ENCODE data around the gene SEMA5A.
A peak's percentile ranks its signal among the peaks of the same experiment; 100 is the strongest.

The SEMA5A gene

DNA sequence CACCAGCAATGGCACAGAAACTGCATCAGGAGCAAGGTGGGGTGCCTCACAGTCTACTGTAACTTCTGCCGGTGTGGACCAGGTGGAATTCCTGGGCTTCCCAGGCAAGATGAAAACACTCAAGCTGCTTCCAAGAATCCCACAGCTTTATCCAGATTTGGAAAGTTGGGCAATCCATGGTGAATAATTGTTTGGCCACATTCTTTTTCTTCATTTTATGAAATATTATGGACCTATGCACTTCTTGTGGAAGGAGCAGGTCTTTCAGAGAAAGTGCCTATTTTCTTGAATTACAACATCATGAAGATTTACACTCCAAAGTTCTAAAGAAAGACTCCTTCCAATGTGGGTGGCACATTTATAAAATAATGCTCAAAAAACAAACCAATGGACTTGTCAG, 503.6 kb downstream of the SEMA5A start:
- H3K4me3 ChIP-seq (ENCODE audit: low read length) = no peak overlapping the region

DNA sequence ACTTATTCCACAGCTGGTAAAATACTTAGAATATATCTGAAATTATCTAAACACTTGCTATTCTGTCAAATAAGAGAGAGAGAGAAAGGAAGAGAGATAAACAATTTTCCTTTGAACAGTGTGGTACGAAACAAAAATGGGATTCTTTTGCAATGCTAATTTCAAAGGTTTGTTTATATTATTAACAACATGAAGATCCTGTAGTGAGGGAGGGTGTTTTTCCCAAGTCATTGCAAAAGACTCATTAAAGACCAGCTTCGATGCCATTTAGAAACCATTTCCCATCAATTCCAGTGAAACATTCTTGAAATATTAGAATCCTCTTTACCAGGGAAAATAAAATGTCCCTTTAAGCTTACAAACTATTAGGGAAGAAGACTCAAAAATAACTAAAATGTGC, 505.4 kb downstream of the SEMA5A start:
- H3K4me3 ChIP-seq (ENCODE audit: low read length) = no peak overlapping the region
- no peak for DNase-seq (ENCODE audit: low read depth)
- TF ChIP-seq, protein P1, sequence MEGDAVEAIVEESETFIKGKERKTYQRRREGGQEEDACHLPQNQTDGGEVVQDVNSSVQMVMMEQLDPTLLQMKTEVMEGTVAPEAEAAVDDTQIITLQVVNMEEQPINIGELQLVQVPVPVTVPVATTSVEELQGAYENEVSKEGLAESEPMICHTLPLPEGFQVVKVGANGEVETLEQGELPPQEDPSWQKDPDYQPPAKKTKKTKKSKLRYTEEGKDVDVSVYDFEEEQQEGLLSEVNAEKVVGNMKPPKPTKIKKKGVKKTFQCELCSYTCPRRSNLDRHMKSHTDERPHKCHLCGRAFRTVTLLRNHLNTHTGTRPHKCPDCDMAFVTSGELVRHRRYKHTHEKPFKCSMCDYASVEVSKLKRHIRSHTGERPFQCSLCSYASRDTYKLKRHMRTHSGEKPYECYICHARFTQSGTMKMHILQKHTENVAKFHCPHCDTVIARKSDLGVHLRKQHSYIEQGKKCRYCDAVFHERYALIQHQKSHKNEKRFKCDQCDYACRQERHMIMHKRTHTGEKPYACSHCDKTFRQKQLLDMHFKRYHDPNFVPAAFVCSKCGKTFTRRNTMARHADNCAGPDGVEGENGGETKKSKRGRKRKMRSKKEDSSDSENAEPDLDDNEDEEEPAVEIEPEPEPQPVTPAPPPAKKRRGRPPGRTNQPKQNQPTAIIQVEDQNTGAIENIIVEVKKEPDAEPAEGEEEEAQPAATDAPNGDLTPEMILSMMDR (conservative IDR thresholded peaks at IDR 0.05; ENCODE audit: low read length) = no peak

More for the DNA sequence above, 503.6 kb downstream of the SEMA5A start:
- peak; percentile 24 for DNase-seq (ENCODE audit: low read depth)
- TF ChIP-seq, protein P1 (conservative IDR thresholded peaks at IDR 0.05; ENCODE audit: low read length) = no peak

DNA sequence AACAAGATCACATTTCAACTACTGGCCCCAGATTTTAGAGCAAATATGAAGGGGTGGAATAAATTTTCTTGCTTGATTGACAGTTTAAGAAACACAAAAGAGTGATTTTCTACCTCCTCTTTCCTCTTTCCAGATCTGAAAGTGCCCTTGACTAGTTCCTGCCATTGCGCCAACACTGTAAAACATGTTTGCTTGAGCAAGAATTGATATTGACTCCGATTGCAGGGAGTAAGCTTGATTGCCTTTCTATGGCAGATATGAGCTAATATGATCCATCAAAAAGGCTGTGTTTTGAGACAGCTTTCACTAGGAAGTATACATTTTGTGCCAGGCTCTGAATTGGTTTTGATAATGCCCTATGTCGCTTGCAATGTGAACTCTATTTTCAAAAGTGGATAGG, 508.8 kb downstream of the SEMA5A start:
- no peak overlapping the region for H3K4me3 ChIP-seq (ENCODE audit: low read length)
- DNase-seq (ENCODE audit: low read depth) = no peak
- TF ChIP-seq, protein P1 (conservative IDR thresholded peaks at IDR 0.05; ENCODE audit: low read length) = no peak

DNA sequence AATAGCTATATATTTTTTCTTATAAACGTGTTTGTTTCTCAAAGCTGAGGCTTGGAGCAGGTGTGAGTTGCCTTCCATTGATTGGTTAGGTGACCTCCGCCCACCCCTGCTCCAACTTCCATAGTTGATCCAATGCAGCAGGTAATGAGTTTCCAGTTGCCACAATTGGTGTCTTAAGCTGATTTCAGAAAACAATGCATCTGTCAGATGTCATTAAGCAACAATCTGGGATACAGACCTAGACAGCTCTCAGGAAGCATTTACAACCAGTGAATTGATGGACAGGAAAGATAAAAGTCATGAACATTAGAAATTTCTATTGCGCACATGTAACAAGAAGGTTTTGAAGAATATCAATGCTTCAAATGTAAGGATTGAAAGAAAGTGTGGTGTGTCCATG, 510.5 kb downstream of the SEMA5A start:
- DNase-seq (ENCODE audit: low read depth) = no peak
- TF ChIP-seq, protein P1 (conservative IDR thresholded peaks at IDR 0.05; ENCODE audit: low read length) = no peak
- no peak overlapping the region for H3K4me3 ChIP-seq (ENCODE audit: low read length)

DNA sequence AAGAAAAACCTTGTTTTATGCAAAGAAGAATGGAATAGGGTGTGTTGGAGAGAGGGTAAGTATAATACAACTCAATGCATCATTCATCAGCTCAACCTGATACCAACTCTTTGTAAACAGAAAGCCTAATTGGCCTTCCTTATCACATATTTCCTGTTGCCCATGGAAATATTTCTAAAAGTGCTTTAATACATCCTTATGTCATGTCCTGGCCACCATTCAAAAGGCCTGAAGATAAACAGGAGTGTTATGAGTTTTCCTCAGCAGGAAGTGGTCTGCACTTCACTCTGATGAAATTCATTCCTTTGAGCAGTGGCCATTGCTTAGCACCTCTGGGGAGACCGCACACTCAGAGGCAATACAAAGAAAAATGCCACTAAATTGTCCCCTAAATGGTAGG, 511.2 kb downstream of the SEMA5A start:
- no peak overlapping the region for H3K4me3 ChIP-seq (ENCODE audit: low read length)
- DNase-seq (ENCODE audit: low read depth) = peak; percentile 62
- TF ChIP-seq, protein P1 (conservative IDR thresholded peaks at IDR 0.05; ENCODE audit: low read length) = no peak

DNA sequence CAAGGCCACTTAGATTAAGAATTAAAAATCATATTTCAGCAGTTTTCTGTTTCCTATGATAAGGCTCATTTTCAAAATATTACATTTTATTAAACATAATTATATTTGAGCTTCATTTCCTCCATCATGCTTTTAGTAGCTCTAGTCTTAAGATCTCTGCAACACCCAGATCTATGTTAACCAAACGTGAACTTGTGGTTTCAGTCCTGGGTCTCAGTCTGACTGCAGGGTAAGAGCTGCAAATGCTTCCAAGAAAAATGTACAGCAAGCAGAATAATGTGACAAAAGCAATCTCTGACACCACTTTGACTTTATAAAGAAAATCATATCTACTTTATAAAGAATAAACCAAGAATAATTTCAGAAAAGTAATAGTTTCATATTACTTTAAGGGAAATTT, 512.4 kb downstream of the SEMA5A start:
- TF ChIP-seq, protein P1 (conservative IDR thresholded peaks at IDR 0.05; ENCODE audit: low read length) = no peak
- H3K4me3 ChIP-seq (ENCODE audit: low read length) = no peak overlapping the region
- no peak for DNase-seq (ENCODE audit: low read depth)

DNA sequence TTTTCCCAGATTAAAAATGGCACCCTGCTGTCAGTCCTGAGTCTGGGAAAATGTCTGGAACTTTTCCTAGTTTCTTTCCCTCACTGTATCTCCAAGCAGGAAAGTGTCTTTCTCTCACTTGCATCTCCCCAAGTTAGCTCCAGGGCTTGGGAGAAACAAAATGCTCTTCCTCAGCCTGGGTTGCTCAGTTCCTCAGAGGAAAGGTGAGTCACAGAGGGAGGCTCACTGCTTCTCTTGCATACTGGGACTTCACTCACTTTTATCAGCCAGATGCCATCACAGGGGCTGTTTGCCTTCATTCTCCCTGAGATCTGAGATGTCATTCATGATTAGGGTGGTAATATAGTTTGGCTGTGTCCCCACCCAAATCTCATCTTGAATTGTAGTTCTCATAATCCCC, 519.9 kb downstream of the SEMA5A start:
- TF ChIP-seq, protein P1 (conservative IDR thresholded peaks at IDR 0.05; ENCODE audit: low read length) = no peak
- DNase-seq (ENCODE audit: low read depth) = no peak
- no peak overlapping the region for H3K4me3 ChIP-seq (ENCODE audit: low read length)
